NCI-H2196 treated with DMSO at 0.1 percent for 48 hours (cell line): ENCODE results near the gene DIAPH2.

Experiments
- DNase-seq: peaks from one replicate; lab custom pipeline; 2025; ENCODE audit not compliant: unreplicated experiment; lab: John Stamatoyannopoulos, UW

The DIAPH2 gene

GRCh38 chrX:97629597-97629985, 944.9 kb downstream of the DIAPH2 start:
- DNase-seq, result peak; percentile 3

- no peak for DNase-seq
Observed at GRCh38 chrX:97633798-97634197, 949.2 kb downstream of the DIAPH2 start.

GRCh38 chrX:97636473-97637140, 952.0 kb downstream of the DIAPH2 start:
- DNase-seq, result no peak

GRCh38 chrX:97637289-97637688, 952.6 kb downstream of the DIAPH2 start:
- DNase-seq, result no peak

GRCh38 chrX:97638621-97639020, 954.0 kb downstream of the DIAPH2 start:
- DNase-seq, result no peak

GRCh38 chrX:97639526-97639925, 954.9 kb downstream of the DIAPH2 start:
- no peak for DNase-seq
